SH-SY5Y (cell line): ENCODE results near the gene KBTBD12.

ENCODE experiments used
- GATA2 ChIP-seq: IDR thresholded peaks from 2 replicates; pipeline ENCODE4 v1.6.1; 2011; ENCODE audit warnings: mild to moderate bottlenecking, low read depth, low read length
- GATA3 ChIP-seq: IDR thresholded peaks from 2 replicates; pipeline ENCODE4 v1.6.1; 2011; ENCODE audit warnings: low read depth, mild to moderate bottlenecking, low read length, moderate library complexity

DNA sequence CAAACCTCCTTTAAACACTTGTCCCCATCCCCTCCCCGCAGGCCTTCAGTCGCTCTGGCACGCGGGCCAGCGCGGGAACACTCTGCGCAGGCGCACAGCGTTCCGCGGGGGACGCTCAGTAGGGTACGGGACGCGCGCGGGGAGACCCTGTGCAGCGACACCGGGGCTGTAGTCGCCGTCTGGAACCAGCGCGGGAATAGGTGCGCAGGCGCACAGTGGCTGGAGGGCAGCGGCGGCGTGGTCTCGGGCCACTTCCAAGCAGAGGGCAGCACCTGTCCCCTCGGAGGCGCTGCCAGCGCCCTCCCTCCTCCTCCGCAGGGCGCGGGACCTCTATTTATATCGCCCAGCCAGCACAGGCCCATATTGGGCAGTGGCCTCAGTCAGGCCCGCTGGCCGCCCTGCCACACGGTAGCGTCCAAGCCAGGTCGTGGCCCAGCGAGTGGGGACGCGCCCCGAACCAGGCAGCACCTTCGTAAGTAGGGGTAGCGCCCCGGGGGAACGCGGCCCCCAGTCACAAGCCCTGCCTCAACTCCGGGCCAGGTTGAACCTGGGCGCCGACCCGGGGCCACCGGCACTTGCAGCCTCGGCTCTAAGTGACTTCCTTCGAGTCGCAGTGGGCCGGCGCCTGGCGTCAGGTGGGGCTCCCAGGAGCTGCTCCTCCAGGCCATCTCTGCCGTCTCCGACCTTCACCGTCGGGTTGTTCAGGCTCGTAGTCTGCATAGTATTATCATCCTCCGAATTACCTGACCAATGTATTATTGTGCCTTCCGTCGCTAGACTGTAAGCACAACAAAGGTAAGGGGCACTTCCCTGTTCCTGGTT, at the start of gene KBTBD12:
- TF ChIP-seq GATA2 (no peak), GATA3 (no peak)
